HEK293 (cell line): ENCODE data around the gene SMAD2.

Source experiments
- EGR2 ChIP-seq: fragments of 450-650 bp; formaldehyde crosslinking; IDR thresholded peaks from 2 replicates; pipeline ENCODE4 v1.5.1; 2016; ENCODE audit warnings: low read depth, missing biosample characterization, missing genetic modification characterization
- ZFP69B ChIP-seq: fragments of 450-650 bp; formaldehyde crosslinking; IDR thresholded peaks from 2 replicates; pipeline ENCODE4 v1.5.1; 2016; ENCODE audit warnings: missing biosample characterization, missing genetic modification characterization
- ZNF132 ChIP-seq: fragments of 450-650 bp; formaldehyde crosslinking; IDR thresholded peaks from 2 replicates; pipeline ENCODE4 v1.5.1; 2017; ENCODE audit warnings: missing biosample characterization, missing genetic modification characterization, borderline replicate concordance
- ZNF398 ChIP-seq: fragments of 450-650 bp; formaldehyde crosslinking; IDR thresholded peaks from 2 replicates; pipeline ENCODE4 v1.5.1; 2017; ENCODE audit warnings: missing biosample characterization, missing genetic modification characterization
- ZNF473 ChIP-seq: fragments of 450-650 bp; formaldehyde crosslinking; IDR thresholded peaks from 2 replicates; pipeline ENCODE4 v1.5.1; 2017; ENCODE audit warnings: missing biosample characterization, missing genetic modification characterization
- ZNF555 ChIP-seq: fragments of 450-650 bp; formaldehyde crosslinking; conservative IDR thresholded peaks from 2 replicates; pipeline ENCODE4 v1.5.1; 2017; ENCODE audit warnings: missing biosample characterization, mild to moderate bottlenecking, missing genetic modification characterization, inconsistent platforms
- ZNF664 ChIP-seq: fragments of 450-650 bp; formaldehyde crosslinking; IDR thresholded peaks from 2 replicates; pipeline ENCODE4 v1.5.1; 2016; ENCODE audit warnings: missing biosample characterization, missing genetic modification characterization
- ZNF777 ChIP-seq: fragments of 450-650 bp; formaldehyde crosslinking; IDR thresholded peaks from 2 replicates; pipeline ENCODE4 v1.5.1; 2017; ENCODE audit warnings: missing biosample characterization, missing genetic modification characterization, borderline replicate concordance
- TF ChIP-seq, protein P1 (sequence below): fragments of 450-650 bp; formaldehyde crosslinking; conservative IDR thresholded peaks from 2 replicates; pipeline ENCODE4 v1.5.1; 2016; ENCODE audit warnings: low read depth, missing biosample characterization, missing genetic modification characterization
- TF ChIP-seq, protein P2 (sequence below): fragments of 450-650 bp; formaldehyde crosslinking; IDR thresholded peaks from 2 replicates; pipeline ENCODE4 v1.5.1; 2016; ENCODE audit warnings: missing biosample characterization, missing genetic modification characterization
- TF ChIP-seq, protein P3 (sequence below): fragments of 450-650 bp; formaldehyde crosslinking; IDR thresholded peaks from 2 replicates; pipeline ENCODE4 v1.5.1; 2016; ENCODE audit warnings: missing biosample characterization, missing genetic modification characterization
- TF ChIP-seq, protein P4 (sequence below): fragments of 450-650 bp; formaldehyde crosslinking; IDR thresholded peaks from 2 replicates; pipeline ENCODE4 v1.5.1; 2016; ENCODE audit warnings: missing biosample characterization, missing genetic modification characterization, low read depth
- TF ChIP-seq, protein P5 (sequence below): fragments of 450-650 bp; formaldehyde crosslinking; conservative IDR thresholded peaks from 2 replicates; pipeline ENCODE4 v1.5.1; 2016; ENCODE audit warnings: low read depth, missing biosample characterization, missing genetic modification characterization

- TF ChIP-seq, protein P1, sequence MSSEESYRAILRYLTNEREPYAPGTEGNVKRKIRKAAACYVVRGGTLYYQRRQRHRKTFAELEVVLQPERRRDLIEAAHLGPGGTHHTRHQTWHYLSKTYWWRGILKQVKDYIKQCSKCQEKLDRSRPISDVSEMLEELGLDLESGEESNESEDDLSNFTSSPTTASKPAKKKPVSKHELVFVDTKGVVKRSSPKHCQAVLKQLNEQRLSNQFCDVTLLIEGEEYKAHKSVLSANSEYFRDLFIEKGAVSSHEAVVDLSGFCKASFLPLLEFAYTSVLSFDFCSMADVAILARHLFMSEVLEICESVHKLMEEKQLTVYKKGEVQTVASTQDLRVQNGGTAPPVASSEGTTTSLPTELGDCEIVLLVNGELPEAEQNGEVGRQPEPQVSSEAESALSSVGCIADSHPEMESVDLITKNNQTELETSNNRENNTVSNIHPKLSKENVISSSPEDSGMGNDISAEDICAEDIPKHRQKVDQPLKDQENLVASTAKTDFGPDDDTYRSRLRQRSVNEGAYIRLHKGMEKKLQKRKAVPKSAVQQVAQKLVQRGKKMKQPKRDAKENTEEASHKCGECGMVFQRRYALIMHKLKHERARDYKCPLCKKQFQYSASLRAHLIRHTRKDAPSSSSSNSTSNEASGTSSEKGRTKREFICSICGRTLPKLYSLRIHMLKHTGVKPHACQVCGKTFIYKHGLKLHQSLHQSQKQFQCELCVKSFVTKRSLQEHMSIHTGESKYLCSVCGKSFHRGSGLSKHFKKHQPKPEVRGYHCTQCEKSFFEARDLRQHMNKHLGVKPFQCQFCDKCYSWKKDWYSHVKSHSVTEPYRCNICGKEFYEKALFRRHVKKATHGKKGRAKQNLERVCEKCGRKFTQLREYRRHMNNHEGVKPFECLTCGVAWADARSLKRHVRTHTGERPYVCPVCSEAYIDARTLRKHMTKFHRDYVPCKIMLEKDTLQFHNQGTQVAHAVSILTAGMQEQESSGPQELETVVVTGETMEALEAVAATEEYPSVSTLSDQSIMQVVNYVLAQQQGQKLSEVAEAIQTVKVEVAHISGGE (tag by site-specific recombination): no peak
- TF ChIP-seq ZNF555 (tag by site-specific recombination) (no peak), ZNF777 (tag by site-specific recombination) (no peak), ZNF473 (tag by site-specific recombination) (no peak), ZFP69B (tag by site-specific recombination) (no peak), EGR2 (tag by site-specific recombination) (no peak), ZNF398 (no peak), ZNF132 (tag by site-specific recombination) (no peak), ZNF664 (tag by site-specific recombination) (no peak)
- TF ChIP-seq, protein P2, sequence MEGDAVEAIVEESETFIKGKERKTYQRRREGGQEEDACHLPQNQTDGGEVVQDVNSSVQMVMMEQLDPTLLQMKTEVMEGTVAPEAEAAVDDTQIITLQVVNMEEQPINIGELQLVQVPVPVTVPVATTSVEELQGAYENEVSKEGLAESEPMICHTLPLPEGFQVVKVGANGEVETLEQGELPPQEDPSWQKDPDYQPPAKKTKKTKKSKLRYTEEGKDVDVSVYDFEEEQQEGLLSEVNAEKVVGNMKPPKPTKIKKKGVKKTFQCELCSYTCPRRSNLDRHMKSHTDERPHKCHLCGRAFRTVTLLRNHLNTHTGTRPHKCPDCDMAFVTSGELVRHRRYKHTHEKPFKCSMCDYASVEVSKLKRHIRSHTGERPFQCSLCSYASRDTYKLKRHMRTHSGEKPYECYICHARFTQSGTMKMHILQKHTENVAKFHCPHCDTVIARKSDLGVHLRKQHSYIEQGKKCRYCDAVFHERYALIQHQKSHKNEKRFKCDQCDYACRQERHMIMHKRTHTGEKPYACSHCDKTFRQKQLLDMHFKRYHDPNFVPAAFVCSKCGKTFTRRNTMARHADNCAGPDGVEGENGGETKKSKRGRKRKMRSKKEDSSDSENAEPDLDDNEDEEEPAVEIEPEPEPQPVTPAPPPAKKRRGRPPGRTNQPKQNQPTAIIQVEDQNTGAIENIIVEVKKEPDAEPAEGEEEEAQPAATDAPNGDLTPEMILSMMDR (tag by site-specific recombination): no peak
- TF ChIP-seq, protein P3, sequence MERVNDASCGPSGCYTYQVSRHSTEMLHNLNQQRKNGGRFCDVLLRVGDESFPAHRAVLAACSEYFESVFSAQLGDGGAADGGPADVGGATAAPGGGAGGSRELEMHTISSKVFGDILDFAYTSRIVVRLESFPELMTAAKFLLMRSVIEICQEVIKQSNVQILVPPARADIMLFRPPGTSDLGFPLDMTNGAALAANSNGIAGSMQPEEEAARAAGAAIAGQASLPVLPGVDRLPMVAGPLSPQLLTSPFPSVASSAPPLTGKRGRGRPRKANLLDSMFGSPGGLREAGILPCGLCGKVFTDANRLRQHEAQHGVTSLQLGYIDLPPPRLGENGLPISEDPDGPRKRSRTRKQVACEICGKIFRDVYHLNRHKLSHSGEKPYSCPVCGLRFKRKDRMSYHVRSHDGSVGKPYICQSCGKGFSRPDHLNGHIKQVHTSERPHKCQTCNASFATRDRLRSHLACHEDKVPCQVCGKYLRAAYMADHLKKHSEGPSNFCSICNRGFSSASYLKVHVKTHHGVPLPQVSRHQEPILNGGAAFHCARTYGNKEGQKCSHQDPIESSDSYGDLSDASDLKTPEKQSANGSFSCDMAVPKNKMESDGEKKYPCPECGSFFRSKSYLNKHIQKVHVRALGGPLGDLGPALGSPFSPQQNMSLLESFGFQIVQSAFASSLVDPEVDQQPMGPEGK: no peak
- TF ChIP-seq, protein P4, sequence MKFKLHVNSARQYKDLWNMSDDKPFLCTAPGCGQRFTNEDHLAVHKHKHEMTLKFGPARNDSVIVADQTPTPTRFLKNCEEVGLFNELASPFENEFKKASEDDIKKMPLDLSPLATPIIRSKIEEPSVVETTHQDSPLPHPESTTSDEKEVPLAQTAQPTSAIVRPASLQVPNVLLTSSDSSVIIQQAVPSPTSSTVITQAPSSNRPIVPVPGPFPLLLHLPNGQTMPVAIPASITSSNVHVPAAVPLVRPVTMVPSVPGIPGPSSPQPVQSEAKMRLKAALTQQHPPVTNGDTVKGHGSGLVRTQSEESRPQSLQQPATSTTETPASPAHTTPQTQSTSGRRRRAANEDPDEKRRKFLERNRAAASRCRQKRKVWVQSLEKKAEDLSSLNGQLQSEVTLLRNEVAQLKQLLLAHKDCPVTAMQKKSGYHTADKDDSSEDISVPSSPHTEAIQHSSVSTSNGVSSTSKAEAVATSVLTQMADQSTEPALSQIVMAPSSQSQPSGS: 0 out of 2 replicates have a peak, but pooled peaks have one; percentile 9
- TF ChIP-seq, protein P5, sequence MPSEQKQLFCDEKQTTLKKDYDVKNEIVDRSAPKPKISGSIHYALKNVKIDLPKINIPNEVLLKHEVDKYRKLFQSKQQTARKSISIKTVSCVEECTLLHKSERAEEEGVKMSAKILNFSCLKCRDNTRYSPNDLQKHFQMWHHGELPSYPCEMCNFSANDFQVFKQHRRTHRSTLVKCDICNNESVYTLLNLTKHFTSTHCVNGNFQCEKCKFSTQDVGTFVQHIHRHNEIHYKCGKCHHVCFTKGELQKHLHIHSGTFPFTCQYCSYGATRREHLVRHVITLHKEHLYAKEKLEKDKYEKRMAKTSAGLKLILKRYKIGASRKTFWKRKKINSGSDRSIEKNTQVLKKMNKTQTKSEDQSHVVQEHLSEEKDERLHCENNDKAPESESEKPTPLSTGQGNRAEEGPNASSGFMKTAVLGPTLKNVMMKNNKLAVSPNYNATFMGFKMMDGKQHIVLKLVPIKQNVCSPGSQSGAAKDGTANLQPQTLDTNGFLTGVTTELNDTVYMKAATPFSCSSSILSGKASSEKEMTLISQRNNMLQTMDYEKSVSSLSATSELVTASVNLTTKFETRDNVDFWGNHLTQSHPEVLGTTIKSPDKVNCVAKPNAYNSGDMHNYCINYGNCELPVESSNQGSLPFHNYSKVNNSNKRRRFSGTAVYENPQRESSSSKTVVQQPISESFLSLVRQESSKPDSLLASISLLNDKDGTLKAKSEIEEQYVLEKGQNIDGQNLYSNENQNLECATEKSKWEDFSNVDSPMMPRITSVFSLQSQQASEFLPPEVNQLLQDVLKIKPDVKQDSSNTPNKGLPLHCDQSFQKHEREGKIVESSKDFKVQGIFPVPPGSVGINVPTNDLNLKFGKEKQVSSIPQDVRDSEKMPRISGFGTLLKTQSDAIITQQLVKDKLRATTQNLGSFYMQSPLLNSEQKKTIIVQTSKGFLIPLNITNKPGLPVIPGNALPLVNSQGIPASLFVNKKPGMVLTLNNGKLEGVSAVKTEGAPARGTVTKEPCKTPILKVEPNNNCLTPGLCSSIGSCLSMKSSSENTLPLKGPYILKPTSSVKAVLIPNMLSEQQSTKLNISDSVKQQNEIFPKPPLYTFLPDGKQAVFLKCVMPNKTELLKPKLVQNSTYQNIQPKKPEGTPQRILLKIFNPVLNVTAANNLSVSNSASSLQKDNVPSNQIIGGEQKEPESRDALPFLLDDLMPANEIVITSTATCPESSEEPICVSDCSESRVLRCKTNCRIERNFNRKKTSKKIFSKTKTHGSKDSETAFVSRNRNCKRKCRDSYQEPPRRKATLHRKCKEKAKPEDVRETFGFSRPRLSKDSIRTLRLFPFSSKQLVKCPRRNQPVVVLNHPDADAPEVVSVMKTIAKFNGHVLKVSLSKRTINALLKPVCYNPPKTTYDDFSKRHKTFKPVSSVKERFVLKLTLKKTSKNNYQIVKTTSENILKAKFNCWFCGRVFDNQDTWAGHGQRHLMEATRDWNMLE: no peak
Measured at GRCh38 chr18:47868744-47869143, 61.7 kb downstream of the SMAD2 start.
